DOHH2 (cell line): ENCODE results near the gene PPP2CA.

Experiments
- EZH2phosphoT487 ChIP-seq: fragments of 200-600 bp; sonication (generic); IDR thresholded peaks from 2 replicates; pipeline ENCODE4 v1.6.1; 2017; ENCODE audit warnings: borderline replicate concordance, mild to moderate bottlenecking, antibody characterized with exemption, low read length, moderate library complexity, mixed read lengths
- TF ChIP-seq, protein P1 (sequence below): fragments of 200-600 bp; sonication (generic); IDR thresholded peaks from one replicate; pipeline ENCODE4 v1.5.1; 2014; ENCODE audit warnings: antibody characterized with exemption, mild to moderate bottlenecking, low read depth, low read length; ENCODE audit not compliant: poor library complexity, severe bottlenecking

DNA sequence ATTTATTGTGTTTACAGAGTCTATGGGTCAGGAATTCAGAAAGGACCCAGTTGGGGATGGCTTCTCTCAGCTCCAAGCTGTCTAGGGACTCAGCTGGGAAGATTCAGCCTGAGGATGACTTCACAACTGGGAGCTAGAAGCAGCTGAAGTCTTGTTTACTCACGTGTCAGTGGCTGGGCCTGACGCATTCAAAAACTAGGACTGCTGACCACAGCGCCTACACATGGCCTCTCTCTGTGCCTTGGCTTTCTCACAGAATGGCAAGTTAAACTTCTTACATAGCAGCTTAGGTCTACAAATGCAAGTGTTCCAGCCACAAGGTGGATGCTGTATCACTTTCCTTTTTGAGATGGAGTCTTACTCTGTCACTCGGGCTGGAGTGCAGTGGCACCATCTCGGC is 16.3 kb upstream of the PPP2CA start:
- TF ChIP-seq, protein P1, sequence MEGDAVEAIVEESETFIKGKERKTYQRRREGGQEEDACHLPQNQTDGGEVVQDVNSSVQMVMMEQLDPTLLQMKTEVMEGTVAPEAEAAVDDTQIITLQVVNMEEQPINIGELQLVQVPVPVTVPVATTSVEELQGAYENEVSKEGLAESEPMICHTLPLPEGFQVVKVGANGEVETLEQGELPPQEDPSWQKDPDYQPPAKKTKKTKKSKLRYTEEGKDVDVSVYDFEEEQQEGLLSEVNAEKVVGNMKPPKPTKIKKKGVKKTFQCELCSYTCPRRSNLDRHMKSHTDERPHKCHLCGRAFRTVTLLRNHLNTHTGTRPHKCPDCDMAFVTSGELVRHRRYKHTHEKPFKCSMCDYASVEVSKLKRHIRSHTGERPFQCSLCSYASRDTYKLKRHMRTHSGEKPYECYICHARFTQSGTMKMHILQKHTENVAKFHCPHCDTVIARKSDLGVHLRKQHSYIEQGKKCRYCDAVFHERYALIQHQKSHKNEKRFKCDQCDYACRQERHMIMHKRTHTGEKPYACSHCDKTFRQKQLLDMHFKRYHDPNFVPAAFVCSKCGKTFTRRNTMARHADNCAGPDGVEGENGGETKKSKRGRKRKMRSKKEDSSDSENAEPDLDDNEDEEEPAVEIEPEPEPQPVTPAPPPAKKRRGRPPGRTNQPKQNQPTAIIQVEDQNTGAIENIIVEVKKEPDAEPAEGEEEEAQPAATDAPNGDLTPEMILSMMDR = no peak
- TF ChIP-seq EZH2phosphoT487 = no peak
